GM18861 (cell line): Measurements from ENCODE around the gene FSCN2.

Experiments used
- ATAC-seq: cut with Tn5 transposase; IDR thresholded peaks from one replicate; pipeline ENCODE4 v1.9.1; 2021; ENCODE audit not compliant: unreplicated experiment

Gene FSCN2

DNA sequence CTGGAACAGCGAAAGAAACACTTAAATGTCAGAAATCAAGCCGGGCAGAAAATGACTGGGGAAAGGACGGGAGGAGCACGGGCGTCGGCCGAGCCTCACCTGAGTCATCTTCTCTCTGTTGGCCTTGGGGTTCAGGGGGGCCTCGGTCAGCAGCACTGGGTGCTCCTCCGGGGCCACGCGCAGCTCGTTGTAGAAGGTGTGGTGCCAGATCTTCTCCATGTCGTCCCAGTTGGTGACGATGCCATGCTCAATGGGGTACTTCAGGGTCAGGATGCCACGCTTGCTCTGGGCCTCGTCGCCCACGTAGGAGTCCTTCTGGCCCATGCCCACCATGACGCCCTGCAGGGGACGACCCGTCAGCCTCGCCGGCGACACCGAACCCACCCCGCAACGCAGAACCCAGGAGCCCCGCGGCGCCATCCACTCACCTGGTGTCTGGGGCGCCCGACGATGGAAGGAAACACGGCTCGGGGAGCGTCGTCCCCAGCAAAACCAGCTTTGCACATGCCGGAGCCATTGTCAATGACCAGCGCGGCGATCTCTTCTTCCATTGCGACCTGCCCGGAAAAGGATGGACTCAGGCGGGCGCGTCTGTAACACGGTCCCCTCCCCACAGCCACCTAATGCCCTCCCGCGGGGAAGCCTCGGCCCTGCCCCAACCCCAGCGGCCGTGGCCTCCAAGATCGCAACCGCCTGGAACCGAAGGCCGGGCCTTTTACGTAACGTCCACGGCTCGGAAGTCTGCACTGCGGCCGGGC is 16.2 kb upstream of the FSCN2 start:
- ATAC-seq = no peak

GRCh38 chr17:81512562-81513371 is 15.4 kb upstream of the FSCN2 start, which contains the start of gene ACTG1:
Gene ACTG1, minus strand, starts transcription at chr17:81512799. Its CDS starts 445 bp downstream, at chr17:81512354.
- ATAC-seq = peak; percentile 30

- no peak for ATAC-seq
Measured at GRCh38 chr17:81513372-81513752, 14.8 kb upstream of the FSCN2 start.

DNA sequence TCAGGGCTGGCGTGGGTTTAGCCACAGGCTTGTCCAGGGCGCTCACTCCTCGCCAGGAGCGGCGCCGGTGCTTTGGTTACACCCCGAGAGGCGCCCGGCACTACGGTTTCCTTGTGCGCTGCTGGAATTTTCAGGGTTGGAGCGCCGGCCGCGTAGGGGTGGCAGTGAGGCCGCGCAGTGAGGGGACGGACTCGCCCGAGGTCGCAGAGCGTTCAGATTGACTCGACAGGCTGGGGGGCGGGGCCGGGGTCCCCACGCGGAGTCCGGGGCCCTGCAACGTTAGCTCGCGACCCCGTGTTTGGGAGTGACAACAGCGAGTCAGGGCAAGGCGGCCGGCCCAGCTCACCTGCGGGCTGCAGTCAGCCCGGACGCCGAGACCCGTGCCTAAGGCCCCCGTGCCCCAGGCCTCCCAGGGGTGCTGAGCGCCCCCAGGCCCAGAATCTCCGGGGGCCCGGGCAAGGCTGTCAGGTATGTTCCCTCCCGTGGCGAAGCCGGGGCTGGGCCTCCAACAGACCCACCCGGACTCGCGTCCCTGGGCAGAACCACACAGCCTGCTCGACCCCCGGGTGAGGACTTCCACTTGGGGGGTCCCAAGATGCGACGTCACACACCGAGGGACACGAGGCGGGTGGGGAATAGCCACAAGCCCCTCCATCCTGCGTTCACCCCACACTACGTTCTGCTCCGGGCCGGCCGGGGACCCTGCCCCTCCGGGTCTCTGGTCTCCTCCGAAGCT is 14.3 kb upstream of the FSCN2 start:
- no peak for ATAC-seq

- ATAC-seq = no peak
Measured at GRCh38 chr17:81514489-81514738, 13.8 kb upstream of the FSCN2 start.

GRCh38 chr17:81514739-81515529 is 13.2 kb upstream of the FSCN2 start:
- no peak for ATAC-seq

- no peak for ATAC-seq
Measured at GRCh38 chr17:81515530-81516041, 12.6 kb upstream of the FSCN2 start.

- no peak for ATAC-seq
Measured at GRCh38 chr17:81516439-81516838, 11.7 kb upstream of the FSCN2 start.

DNA sequence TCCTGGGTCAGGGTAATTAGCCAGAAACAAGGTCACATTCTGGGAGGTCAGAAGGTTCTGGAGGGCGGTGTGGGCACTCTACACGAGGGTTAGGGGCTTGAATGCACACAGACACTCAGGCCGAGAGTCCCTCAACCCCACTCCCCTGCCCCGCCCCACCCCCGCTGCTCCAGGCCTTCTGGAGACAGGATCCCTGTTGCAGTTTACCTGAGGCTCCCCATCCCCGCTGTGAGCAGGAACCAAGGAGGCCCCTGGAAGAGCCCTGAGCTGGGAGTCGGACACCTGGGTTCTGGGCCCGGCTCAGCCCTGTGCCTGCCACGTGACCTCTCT is 11.2 kb upstream of the FSCN2 start:
- no peak for ATAC-seq

DNA sequence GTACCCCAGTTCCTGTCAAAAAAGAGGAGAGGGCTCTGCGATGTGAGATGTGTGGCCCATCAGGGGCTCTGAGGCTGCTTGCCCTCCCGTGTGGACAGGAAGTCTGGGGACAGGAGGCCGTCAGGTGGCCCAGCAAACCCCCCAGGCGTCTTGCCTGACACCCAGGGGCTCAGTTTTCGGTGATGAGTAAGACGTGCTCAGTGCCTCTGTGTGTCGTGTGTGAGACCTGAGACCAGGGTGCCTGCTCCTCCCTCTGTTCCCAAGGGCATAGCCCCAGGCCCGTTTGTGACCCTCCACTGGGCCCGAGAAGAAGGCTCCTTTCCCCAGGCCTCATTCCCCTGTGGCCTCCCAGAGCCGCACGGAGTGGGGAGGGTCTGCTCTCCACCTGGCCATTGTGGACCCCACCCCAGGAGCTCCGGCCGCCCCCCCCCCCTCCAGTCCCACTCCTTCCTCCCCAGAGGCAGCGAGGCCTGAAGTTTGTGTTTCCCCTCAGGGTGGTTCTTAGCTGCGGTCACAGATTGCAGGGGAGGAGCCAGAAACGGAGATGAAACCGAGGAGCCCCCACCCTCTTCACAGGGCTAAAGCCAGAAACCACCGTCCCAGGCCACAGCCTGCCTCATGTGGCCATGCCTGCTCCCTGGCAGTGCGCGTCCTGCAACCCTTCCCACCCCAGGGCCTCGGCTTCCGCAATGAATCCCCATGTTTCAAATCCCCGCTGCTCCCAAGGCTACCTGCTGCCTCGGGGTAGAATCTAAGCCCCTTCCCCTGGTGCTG is 10.7 kb upstream of the FSCN2 start:
- no peak for ATAC-seq

DNA sequence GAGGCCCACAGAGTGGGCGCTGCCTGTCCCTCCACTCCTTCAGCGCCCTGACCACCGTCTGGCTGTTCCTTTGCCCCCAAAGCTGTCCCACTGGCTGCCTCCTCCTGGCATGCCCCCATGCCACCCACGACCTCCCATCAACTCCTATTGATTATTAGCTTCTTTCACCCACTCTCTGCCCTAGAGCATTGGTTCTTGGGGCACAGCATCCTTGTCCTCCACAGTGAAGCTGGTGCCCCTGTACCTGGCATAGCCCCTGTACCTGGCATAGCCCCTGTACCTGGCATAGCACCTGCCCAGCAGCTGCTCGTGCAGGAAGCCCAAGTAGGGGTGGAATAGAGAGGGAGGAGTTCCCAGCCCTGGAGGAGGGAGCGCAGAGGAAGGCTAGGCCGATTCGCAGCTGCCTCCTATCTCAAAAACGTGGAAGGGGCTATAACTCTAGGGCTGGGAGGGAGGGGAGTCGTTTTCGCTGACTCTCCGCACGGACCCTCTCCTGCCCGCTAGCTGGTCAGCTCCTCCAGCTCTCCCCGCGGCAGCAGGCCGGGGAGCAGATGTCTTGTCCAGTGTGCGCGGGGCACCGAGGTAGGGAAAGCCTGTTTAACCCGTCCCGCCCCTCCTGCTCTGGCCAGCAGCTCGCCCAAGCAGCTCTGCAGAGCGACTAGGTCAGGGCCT is 9.9 kb upstream of the FSCN2 start:
- no peak for ATAC-seq

DNA sequence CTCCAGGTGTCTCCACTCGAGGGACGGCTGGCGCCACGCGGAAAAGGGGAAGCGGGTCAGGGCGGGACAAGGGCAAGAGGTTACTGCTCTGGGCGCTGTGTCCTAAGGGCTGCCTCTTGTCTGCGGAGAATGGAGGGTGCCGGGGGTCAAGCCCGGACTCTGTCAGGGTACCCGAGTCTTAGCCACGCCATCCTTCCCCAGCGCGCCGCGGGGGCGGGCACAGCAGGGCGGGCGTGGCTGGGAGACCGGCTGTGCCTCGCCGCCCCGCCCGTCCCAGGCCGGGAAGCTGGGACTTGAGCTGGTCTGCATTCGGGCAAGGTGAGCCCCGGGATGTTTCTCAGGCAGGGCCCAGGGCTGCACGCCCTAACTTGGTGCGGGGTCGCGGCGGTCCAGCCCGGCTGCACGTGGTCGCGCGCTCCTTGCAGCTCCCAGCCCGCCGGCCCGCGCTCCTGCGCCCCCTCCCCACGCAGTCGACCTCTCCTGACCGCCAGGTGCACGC is 9.3 kb upstream of the FSCN2 start:
- ATAC-seq = no peak

DNA sequence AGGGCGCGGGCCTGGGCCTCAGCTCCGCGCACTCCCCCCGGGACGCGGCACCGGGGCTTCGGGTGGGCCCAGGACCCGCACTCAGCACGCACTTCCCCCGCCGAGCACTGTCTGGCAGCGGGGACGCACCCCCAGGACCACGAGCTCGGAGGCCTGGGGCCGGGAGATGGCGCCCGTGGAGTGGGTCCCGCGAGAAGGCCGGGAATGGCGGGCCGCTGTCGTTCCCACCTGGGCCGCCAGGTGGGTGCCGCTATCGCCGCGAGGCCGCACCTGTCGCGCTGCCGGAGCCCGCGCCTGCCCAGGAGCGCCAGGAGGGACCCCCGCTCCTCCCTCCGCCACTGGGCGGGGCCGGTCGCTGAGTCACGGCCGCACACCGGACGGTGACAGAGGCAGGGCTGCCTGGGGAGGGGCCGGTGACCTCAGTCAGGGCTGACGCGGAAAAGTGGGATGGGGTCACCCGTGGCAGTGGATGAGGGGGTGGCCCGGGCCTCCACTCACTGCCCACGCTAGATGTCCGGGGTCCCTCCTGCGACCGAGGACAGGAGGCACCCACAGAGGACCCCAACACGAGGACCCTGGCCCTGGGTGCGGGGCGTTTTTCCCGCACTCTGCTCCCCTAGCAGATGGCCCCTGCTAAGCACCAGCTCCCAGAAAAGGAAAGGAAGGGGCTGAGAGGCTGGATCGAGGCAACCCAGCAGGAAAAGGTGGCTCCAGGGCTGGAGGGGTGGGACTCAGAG is 8.7 kb upstream of the FSCN2 start:
- no peak for ATAC-seq

- ATAC-seq = no peak
Measured at GRCh38 chr17:81520021-81520901, 7.9 kb upstream of the FSCN2 start.

DNA sequence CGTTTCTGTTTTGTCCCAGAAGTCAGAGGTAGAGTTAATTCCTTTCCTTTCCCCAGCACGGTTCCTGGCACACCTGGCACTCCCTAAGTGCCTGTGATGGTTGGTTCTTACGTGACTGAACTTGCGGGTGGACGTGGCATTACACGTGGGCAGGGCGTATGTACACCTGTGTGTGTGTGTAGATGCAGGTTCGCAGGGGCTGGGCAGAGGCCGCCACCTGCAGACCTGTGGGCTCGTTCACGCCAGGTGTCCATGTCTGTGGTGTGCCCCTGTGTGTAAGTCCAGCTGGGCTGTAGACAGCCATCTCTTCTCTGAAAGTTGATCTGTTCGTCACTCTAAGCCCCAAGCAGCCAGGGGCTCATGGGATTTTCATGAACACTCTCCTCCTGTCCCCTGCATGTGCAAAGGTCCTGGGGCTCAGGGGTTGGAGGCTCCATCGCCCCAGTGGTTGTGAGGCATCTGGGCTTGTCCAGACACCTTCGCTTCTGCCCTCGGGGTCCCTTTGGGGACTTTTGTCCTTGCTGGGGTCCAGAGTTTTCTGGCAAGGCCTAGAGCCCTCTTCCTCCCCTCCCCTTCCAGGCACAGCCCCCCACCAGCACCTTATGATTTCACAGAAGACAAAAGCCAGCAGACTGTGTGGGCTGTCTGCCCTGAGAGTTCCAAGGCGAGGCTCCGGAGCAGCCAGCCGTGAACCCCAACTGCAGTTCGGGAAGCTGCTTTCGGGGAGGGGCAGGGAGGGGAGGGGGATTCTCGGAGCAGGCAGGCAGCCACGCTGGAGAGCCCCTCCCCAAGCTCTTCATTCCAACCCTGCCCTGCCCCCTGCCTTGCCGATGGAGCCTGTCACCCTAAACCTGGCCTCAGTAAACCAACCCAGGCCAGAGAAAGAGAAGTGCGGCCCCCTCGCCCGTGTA is 5.4 kb upstream of the FSCN2 start:
- no peak for ATAC-seq

GRCh38 chr17:81523402-81524038 is 4.7 kb upstream of the FSCN2 start:
- no peak for ATAC-seq
